ENCODE measurements around the gene ISG20L2. TPM values are rescaled to one million over a fixed set of nuclear protein-coding genes. Genes with fewer than 3 reads are reported as not detected.

Gene ISG20L2
- total RNA-seq, 1 donor from 2014 or later = 23.7 TPM

DNA sequence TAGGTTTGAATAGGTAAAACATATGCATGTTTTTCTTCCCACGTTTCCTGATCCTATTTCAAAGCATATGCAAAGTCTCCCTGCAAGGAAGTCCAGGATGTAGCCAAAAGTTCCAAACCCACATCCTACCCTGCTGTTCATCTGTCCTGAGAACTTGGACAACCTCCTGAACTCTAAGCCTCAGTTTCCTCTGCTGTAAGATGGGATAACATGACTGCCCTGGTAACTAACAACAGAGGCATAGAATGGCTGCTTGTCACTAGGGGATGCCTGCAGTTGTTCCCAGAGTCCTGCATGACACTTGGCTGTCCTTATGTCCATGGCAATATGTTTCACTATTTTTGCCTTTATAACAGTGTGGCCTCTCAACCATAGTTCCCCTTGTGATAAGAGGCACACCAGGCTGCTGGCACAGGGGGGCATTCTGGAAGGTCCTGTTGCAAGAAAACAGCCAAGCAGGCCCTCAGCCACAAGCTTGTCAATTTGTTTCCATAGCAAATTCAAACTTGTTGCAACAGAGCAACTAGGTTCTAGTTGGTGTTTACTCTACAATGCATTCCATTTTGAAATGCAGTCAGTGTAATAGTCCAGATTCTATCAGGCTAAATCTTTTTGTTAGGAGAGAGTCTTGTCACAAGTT, 24.4 kb upstream of the ISG20L2 start:
- peaks cover 38% of the 10 kb centered on the region for H3K4me1 Mint-ChIP-seq (ENCODE audit: low read depth)
- TF ChIP-seq CTCF (IDR thresholded peaks at IDR 0.05) = no peak
- peak overlapping the region; percentile 92 for H3K4me3 Mint-ChIP-seq (ENCODE audit: unreplicated experiment)
- no peaks in the 10 kb centered on the region for H3K27me3 Mint-ChIP-seq (ENCODE audit: low read depth)
- H3K9me3 Mint-ChIP-seq (ENCODE audit: low read depth) = no peaks in the 10 kb centered on the region
- no peaks in the 10 kb centered on the region for H3K36me3 Mint-ChIP-seq (ENCODE audit: low read depth)
- H3K27ac Mint-ChIP-seq (ENCODE audit: unreplicated experiment) = peak overlapping the region; percentile 14
- peak; percentile 15 for DNase-seq (ENCODE audit: low spot score)

DNA sequence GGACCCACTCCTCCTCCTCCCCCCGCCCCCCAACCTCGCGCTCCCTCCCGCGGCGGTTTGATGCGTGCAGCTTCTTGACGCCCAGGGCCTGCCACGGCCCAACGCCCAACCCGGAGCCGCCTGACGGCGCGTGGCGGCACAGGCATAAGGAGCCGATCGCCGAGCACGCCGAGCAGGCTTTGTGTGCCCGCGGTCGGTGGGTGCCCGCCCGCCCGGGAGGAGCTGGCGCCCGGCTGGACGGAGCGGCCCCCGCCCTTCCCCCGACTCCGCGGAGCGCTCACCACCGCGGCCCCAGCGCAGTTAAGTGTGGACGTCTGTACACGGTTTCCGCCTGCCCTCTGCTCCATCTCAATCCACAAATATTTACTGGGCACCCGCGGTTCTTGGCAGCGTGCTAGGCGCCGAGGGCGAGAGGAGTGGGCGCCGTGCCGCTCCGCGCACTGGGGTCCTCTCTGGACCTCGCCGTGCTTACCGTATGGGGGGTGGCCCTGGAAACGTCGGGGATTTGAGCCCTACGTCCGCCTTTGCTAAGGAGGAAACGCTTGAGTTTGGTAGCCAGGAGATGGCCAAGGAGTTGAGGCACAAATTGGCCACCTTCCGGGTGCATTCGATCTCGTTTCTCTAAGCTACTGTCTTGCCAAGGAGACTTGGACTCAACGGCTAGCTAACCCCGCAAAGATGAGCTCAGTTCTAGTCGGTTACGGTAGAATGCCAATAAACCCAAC, 23.4 kb upstream of the ISG20L2 start:
- H3K9me3 Mint-ChIP-seq (ENCODE audit: low read depth) = no peaks in the 10 kb centered on the region
- H3K36me3 Mint-ChIP-seq (ENCODE audit: low read depth) = no peaks in the 10 kb centered on the region
- peak overlapping the region; percentile 83 for H3K27ac Mint-ChIP-seq (ENCODE audit: unreplicated experiment)
- H3K27me3 Mint-ChIP-seq (ENCODE audit: low read depth) = no peaks in the 10 kb centered on the region
- peak overlapping the region; percentile 92 for H3K4me3 Mint-ChIP-seq (ENCODE audit: unreplicated experiment)
- DNase-seq (ENCODE audit: low spot score) = peak; percentile 99
- peaks cover 46% of the 10 kb centered on the region for H3K4me1 Mint-ChIP-seq (ENCODE audit: low read depth)
- TF ChIP-seq CTCF (IDR thresholded peaks at IDR 0.05) = no peak

GRCh38 chr1:156751451-156751756, 22.8 kb upstream of the ISG20L2 start, which contains the start of gene HDGF:
TSS of gene HDGF (minus strand) at chr1:156751675. CDS start at chr1:156751429, 246 bp downstream.
- H3K4me1 Mint-ChIP-seq (ENCODE audit: low read depth) = peaks cover 51% of the 10 kb centered on the region
- no peaks in the 10 kb centered on the region for H3K27me3 Mint-ChIP-seq (ENCODE audit: low read depth)
- H3K36me3 Mint-ChIP-seq (ENCODE audit: low read depth) = no peaks in the 10 kb centered on the region
- no peak for TF ChIP-seq CTCF (IDR thresholded peaks at IDR 0.05)
- no peaks in the 10 kb centered on the region for H3K9me3 Mint-ChIP-seq (ENCODE audit: low read depth)
- no peak for DNase-seq (ENCODE audit: low spot score)
- peak within 1 kb of the TSS; percentile 92 for H3K4me3 Mint-ChIP-seq (ENCODE audit: unreplicated experiment)
- peak within 1 kb of the TSS; percentile 99 for H3K27ac Mint-ChIP-seq (ENCODE audit: unreplicated experiment)

DNA sequence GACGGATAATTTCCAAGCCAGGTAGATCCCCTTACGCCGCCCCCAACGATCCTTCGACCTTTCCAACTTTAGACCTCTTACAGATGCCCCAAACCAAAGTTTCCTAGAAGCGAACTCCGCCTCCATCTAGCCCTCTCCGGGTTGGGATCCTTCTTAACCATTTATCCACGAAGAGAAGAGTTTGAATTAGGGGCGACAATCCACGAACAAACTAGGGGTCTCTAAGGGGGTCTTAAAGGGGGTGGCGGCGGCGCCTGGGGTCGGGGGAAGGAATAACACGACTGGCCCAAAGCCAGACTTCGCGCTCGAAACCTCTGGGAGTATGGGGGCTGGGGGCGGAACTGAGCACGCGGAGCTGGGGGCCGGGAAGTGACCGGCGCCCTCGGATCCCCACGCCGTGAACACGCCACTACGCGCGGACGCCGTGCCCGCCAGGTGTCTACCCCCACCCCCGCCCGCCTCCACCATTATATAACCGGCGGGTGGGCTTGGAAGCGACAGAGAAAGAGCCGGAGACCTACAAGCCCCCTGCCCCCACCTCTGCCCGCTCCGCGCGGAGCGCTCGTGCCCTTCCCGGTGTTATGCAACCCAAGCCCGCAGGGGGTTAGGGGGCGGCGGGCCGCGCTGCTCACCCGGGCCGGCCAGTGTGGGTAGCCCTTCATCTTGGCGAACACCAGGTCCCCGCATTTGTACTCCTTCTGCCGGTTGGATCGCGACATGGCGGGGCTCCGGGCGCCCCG, 22.3 kb upstream of the ISG20L2 start:
- H3K27ac Mint-ChIP-seq (ENCODE audit: unreplicated experiment) = peak overlapping the region; percentile 99
- peak; percentile 88 for DNase-seq (ENCODE audit: low spot score)
- peaks cover 57% of the 10 kb centered on the region for H3K4me1 Mint-ChIP-seq (ENCODE audit: low read depth)
- no peaks in the 10 kb centered on the region for H3K36me3 Mint-ChIP-seq (ENCODE audit: low read depth)
- peak overlapping the region; percentile 79 for H3K4me3 Mint-ChIP-seq (ENCODE audit: unreplicated experiment)
- H3K27me3 Mint-ChIP-seq (ENCODE audit: low read depth) = no peaks in the 10 kb centered on the region
- no peaks in the 10 kb centered on the region for H3K9me3 Mint-ChIP-seq (ENCODE audit: low read depth)
- TF ChIP-seq CTCF (IDR thresholded peaks at IDR 0.05) = peak; percentile 28

GRCh38 chr1:156750191-156750672, 21.7 kb upstream of the ISG20L2 start:
- DNase-seq (ENCODE audit: low spot score) = peak; percentile 28
- Mint-ChIP-seq H3K4me1 (ENCODE audit: low read depth) (peaks cover 63% of the 10 kb centered on the region), H3K27ac (ENCODE audit: unreplicated experiment) (peak overlapping the region; percentile 99), H3K4me3 (ENCODE audit: unreplicated experiment) (peak overlapping the region; percentile 79), H3K27me3 (ENCODE audit: low read depth) (no peaks in the 10 kb centered on the region), H3K36me3 (ENCODE audit: low read depth) (peaks cover 2% of the 10 kb centered on the region), H3K9me3 (ENCODE audit: low read depth) (no peaks in the 10 kb centered on the region)
- no peak for TF ChIP-seq CTCF (IDR thresholded peaks at IDR 0.05)

Data from chondrocyte (in vitro differentiated cells).